Measurements from ENCODE around the gene GABRR1. TPM values are rescaled to one million over a fixed set of nuclear protein-coding genes. Genes with fewer than 3 reads are reported as not detected.

Gene GABRR1
- polyA plus RNA-seq, 3 donors: not detected

GRCh38 chr6:89254569-89254968 lies 37.4 kb upstream of the GABRR1 start:
- Mint-ChIP-seq H3K27me3 (ENCODE audit: low read depth in 3 of 3) (no peaks in the 10 kb centered on the region), H3K27ac (no peak overlapping the region), H3K9me3 (no peaks in the 10 kb centered on the region), H3K4me3 (no peak overlapping the region), H3K4me1 (peaks cover 9% of the 10 kb centered on the region), H3K36me3 (no peaks in the 10 kb centered on the region)
- Histone ChIP-seq H3K79me2 (ENCODE audit: insufficient read depth, low read length) (no peaks in the 10 kb centered on the region), H3K27ac (ENCODE audit: low read depth in 1 of 2, low read length in 2 of 2) (no peak overlapping the region), H3K27me3 (ENCODE audit: control insufficient read depth in 2 of 2, insufficient read depth in 2 of 2, low read length in 2 of 2) (no peaks in the 10 kb centered on the region), H3K9me3 (replicated peaks in 1 of 2; ENCODE audit: control insufficient read depth in 1 of 2, insufficient read depth in 1 of 2, low read length in 2 of 2) (no peaks in the 10 kb centered on the region), H3K4me3 (replicated peaks in 1 of 3; ENCODE audit: low read depth in 2 of 3, low read length in 3 of 3) (no peak overlapping the region), H3K9ac (ENCODE audit: insufficient read depth, low read length, poor library complexity, severe bottlenecking) (no peak overlapping the region), H3K36me3 (replicated peaks in 1 of 2; ENCODE audit: control insufficient read depth in 1 of 2, insufficient read depth in 2 of 2, low read length in 2 of 2) (no peaks in the 10 kb centered on the region), H3K4me1 (ENCODE audit: control insufficient read depth in 1 of 2, insufficient read depth in 2 of 2, low read length in 2 of 2) (peaks cover 0 to 5% of the 10 kb centered on the region in 2 donors), H2AFZ (ENCODE audit: insufficient read depth, low read depth, low read length, poor library complexity, severe bottlenecking) (no peak overlapping the region), H4K20me1 (ENCODE audit: insufficient read depth, low read length) (no peaks in the 10 kb centered on the region), H3K4me2 (replicated peaks; ENCODE audit: extremely low read depth, low read length, poor library complexity, severe bottlenecking) (no peak overlapping the region)
- DNase-seq: peak in 2 of 3 donors; percentile 14 to 37
- no peak for TF ChIP-seq CTCF (IDR thresholded peaks at IDR 0.05)
- intact Hi-C loops (cut with micrococcal nuclease): no loop called here

- Histone ChIP-seq H3K36me3 (replicated peaks in 1 of 2; ENCODE audit: control insufficient read depth in 1 of 2, insufficient read depth in 2 of 2, low read length in 2 of 2) (no peaks in the 10 kb centered on the region), H3K4me2 (replicated peaks; ENCODE audit: extremely low read depth, low read length, poor library complexity, severe bottlenecking) (no peak overlapping the region), H4K20me1 (ENCODE audit: insufficient read depth, low read length) (no peaks in the 10 kb centered on the region), H3K4me1 (ENCODE audit: control insufficient read depth in 1 of 2, insufficient read depth in 2 of 2, low read length in 2 of 2) (peaks cover 0 to 5% of the 10 kb centered on the region in 2 donors), H2AFZ (ENCODE audit: insufficient read depth, low read depth, low read length, poor library complexity, severe bottlenecking) (no peak overlapping the region), H3K79me2 (ENCODE audit: insufficient read depth, low read length) (no peaks in the 10 kb centered on the region), H3K27ac (ENCODE audit: low read depth in 1 of 2, low read length in 2 of 2) (no peak overlapping the region), H3K9me3 (replicated peaks in 1 of 2; ENCODE audit: control insufficient read depth in 1 of 2, insufficient read depth in 1 of 2, low read length in 2 of 2) (no peaks in the 10 kb centered on the region), H3K4me3 (replicated peaks in 1 of 3; ENCODE audit: low read depth in 2 of 3, low read length in 3 of 3) (no peak overlapping the region), H3K27me3 (ENCODE audit: control insufficient read depth in 2 of 2, insufficient read depth in 2 of 2, low read length in 2 of 2) (no peaks in the 10 kb centered on the region), H3K9ac (ENCODE audit: insufficient read depth, low read length, poor library complexity, severe bottlenecking) (no peak overlapping the region)
- WGBS (ENCODE audit: insufficient coverage): 6% methylated on average over 1 of the region's 2 CpGs
- Mint-ChIP-seq H3K4me1 (peaks cover 9% of the 10 kb centered on the region), H3K27ac (no peak overlapping the region), H3K36me3 (no peaks in the 10 kb centered on the region), H3K4me3 (no peak overlapping the region), H3K27me3 (ENCODE audit: low read depth in 3 of 3) (no peaks in the 10 kb centered on the region), H3K9me3 (no peaks in the 10 kb centered on the region)
- DNase-seq: no peak
- no peak for TF ChIP-seq CTCF (IDR thresholded peaks at IDR 0.05)
- intact Hi-C loops (cut with micrococcal nuclease): no loop called here
Measured at GRCh38 chr6:89252907-89253306, 35.7 kb upstream of the GABRR1 start.
